ENCODE results near the gene NET1.

GRCh38 chr10:5493691-5494090 lies 81.3 kb downstream of the NET1 start:
- no peak for TF ChIP-seq POLR2A (IDR thresholded peaks at IDR 0.05)
- no peak for TF ChIP-seq CTCF (IDR thresholded peaks at IDR 0.05)
- no peak for TF ChIP-seq EP300 (IDR thresholded peaks at IDR 0.05)
